Transverse colon (tissue), 4 donors: Measurements from ENCODE around the gene MAPKBP1. TPM values are rescaled to one million over a fixed set of nuclear protein-coding genes. Genes with fewer than 3 reads are reported as not detected.

Experiments
- DNase-seq: peaks from one replicate; pipeline ENCODE4 v3.0.0-alpha.2; 2019
- H3K27ac ChIP-seq, 4 donors: fragments of 200-600 bp; sonication (generic); 2 replicates each; pipeline ENCODE4 v1.5.1; 2016 to 2018; ENCODE audit warnings: inconsistent platforms in 4 of 4
- H3K27me3 ChIP-seq: fragments of 200-600 bp; sonication (generic); 2 replicates; pipeline ENCODE4 v1.5.1; 2017; ENCODE audit warnings: inconsistent platforms
- H3K36me3 ChIP-seq, 4 donors: fragments of 200-600 bp; sonication (generic); 2 replicates each; pipeline ENCODE4 v1.5.1; 2017 to 2019; ENCODE audit warnings: inconsistent platforms in 4 of 4
- H3K4me1 ChIP-seq, 4 donors: fragments of 200-600 bp; sonication (generic); 2 replicates each; pipeline ENCODE4 v1.5.1; 2017 to 2020; ENCODE audit warnings: inconsistent platforms in 4 of 4
- H3K4me3 ChIP-seq, 4 donors: fragments of 200-600 bp; sonication (generic); 1 replicate in 1 of 4; 2 replicates in 3 of 4; pipeline versions ENCODE4 v1.5.1 to v1.6.1; 2017 to 2019; ENCODE audit warnings: inconsistent platforms in 4 of 4
- H3K9me3 ChIP-seq, 2 donors: fragments of 200-600 bp; sonication (generic); 2 replicates each; pipeline ENCODE4 v1.5.1; 2017 to 2019; ENCODE audit warnings: inconsistent platforms in 2 of 2
- EP300 ChIP-seq: sonication (generic); formaldehyde crosslinking; IDR thresholded peaks from one replicate; pipeline ENCODE4 v1.6.1; 2017; ENCODE audit warnings: antibody characterized with exemption, low read depth
- POLR2A ChIP-seq: fragments of 450-650 bp; IDR thresholded peaks from one replicate; pipeline ENCODE4 v1.6.1; 2016; ENCODE audit warnings: antibody characterized with exemption, mild to moderate bottlenecking, moderate library complexity
- POLR2AphosphoS5 ChIP-seq, 3 donors: sonication (generic); formaldehyde crosslinking; IDR thresholded peaks; one replicate each; pipeline ENCODE4 v1.6.1; 2016; ENCODE audit warnings: antibody characterized with exemption in 3 of 3
- WGBS, 2 donors: methylation state at CpG; one replicate each; pipeline ENCODE4 v1.1.5; 2018; ENCODE audit warnings: low coverage in 1 of 2; 5-methylcytosine and 5-hydroxymethylcytosine counted together
- in situ Hi-C, 4 donors: fragments of 200-750 bp; cut with MboI; loops; one replicate each; pipeline versions ENCODE4 v1.15.0 to v1.15.1; 2017; ENCODE audit warnings: low sequenced_read_pairs in 3 of 4, low pct_ligation_motif_present in 1 of 4, low pct_unique_long_range_greater_than_20kb in 1 of 4
- intact Hi-C: fragments of 100-400 bp; cut with DNase I; formaldehyde crosslinking; loops from one replicate; pipeline ENCODE4 v1.15.1; 2023; ENCODE audit warnings: low total_unique reads
- total RNA-seq, 4 donors: library from RNA; depleted of rRNA; stranded (reverse); fragments of >200 nt; gene quantifications; one replicate each; pipeline ENCODE4 v1.1.0, GENCODE V29; 2016
- TF ChIP-seq, protein P1 (sequence below), 5 experiments: fragments of 200-600 bp in 3 of 5; fragments of 450-650 bp in 2 of 5; sonication (generic) in 3 of 5; IDR thresholded peaks; 1 replicate in 2 of 5; 2 replicates in 3 of 5; pipeline ENCODE4 v1.5.1; 2016 to 2017; ENCODE audit warnings: antibody characterized with exemption in 5 of 5, inconsistent platforms in 3 of 5, mild to moderate bottlenecking in 2 of 5, moderate library complexity in 1 of 5

MAPKBP1 gene
- total RNA-seq, 4 donors from 2014 or later = 16.0 to 36.4 (median 16.8) TPM

DNA sequence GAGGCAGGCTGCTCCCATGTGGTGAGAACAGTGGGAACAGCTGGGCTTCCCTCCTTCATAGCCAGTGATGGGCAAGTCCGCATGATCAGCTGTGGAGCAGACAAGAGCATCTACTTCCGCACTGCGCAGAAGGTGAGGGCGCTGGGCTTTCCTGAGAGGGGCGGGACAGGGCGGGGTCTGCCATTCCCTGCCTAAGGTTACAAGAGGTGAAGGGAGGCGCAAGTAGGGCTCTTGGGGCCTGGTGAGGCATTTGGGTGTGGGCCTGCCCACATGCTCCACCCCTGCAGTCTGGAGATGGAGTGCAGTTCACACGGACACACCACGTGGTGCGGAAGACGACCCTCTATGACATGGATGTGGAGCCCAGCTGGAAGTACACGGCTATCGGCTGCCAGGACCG is 43.0 kb downstream of the MAPKBP1 start:
- H3K4me1 ChIP-seq = no peaks in the 10 kb centered on the region
- WGBS, 2 donors = 92% methylated on average over 14 of the region's 14 CpGs; no CpG with 5 or more reads in 1 of the 2 donors
- no peak for DNase-seq
- H3K36me3 ChIP-seq = peaks cover 0 to 23% (median 11%) of the 10 kb centered on the region in 4 donors
- H3K27ac ChIP-seq = no peak overlapping the region
- intact Hi-C loops = no loop called here
- no peaks in the 10 kb centered on the region for H3K9me3 ChIP-seq
- TF ChIP-seq, protein P1, sequence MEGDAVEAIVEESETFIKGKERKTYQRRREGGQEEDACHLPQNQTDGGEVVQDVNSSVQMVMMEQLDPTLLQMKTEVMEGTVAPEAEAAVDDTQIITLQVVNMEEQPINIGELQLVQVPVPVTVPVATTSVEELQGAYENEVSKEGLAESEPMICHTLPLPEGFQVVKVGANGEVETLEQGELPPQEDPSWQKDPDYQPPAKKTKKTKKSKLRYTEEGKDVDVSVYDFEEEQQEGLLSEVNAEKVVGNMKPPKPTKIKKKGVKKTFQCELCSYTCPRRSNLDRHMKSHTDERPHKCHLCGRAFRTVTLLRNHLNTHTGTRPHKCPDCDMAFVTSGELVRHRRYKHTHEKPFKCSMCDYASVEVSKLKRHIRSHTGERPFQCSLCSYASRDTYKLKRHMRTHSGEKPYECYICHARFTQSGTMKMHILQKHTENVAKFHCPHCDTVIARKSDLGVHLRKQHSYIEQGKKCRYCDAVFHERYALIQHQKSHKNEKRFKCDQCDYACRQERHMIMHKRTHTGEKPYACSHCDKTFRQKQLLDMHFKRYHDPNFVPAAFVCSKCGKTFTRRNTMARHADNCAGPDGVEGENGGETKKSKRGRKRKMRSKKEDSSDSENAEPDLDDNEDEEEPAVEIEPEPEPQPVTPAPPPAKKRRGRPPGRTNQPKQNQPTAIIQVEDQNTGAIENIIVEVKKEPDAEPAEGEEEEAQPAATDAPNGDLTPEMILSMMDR (IDR thresholded peaks at IDR 0.05) = no peak
- TF ChIP-seq POLR2A = no peak
- no peak for TF ChIP-seq POLR2AphosphoS5 (IDR thresholded peaks at IDR 0.05)
- TF ChIP-seq EP300 = no peak
- no peaks in the 10 kb centered on the region for H3K27me3 ChIP-seq
- no peak overlapping the region for H3K4me3 ChIP-seq
- in situ Hi-C loops = loop anchor here in 2 of 4 donors (25.0 kb wide), 1 partner anchor 205 kb away; no protein-coding TSS in a partner anchor

DNA sequence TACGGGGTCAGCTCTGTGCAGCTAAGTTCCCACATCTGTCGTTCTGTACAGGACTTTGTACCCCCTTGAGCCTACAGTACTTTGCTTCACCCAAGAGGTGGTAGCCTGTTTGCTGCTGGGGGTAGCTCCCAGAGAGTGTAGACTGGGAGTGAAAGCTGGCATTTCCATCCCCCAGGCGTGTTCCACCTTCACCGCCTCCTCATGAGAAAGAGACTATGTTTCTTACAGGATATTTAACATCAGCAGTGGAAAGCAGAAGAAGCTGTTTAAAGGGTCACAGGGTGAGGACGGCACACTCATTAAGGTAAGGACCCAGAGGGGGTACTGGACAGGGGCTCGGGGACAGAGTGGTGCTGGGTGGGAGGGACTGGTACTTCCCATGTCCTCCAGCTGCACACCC is 43.5 kb downstream of the MAPKBP1 start:
- no peak for DNase-seq
- H3K9me3 ChIP-seq = no peaks in the 10 kb centered on the region
- peaks cover 0 to 23% (median 11%) of the 10 kb centered on the region in 4 donors for H3K36me3 ChIP-seq
- H3K27ac ChIP-seq = no peak overlapping the region
- H3K27me3 ChIP-seq = no peaks in the 10 kb centered on the region
- H3K4me1 ChIP-seq = no peaks in the 10 kb centered on the region
- H3K4me3 ChIP-seq = no peak overlapping the region
- intact Hi-C loops = no loop called here
- 85 to 92% methylated on average over 2 to 6 of the region's 6 CpGs for WGBS, 2 donors
- no peak for TF ChIP-seq POLR2A
- TF ChIP-seq, protein P1 (IDR thresholded peaks at IDR 0.05) = no peak
- in situ Hi-C loops = loop anchor here in 2 of 4 donors (25.0 kb wide), 1 partner anchor 205 kb away; no protein-coding TSS in a partner anchor

DNA sequence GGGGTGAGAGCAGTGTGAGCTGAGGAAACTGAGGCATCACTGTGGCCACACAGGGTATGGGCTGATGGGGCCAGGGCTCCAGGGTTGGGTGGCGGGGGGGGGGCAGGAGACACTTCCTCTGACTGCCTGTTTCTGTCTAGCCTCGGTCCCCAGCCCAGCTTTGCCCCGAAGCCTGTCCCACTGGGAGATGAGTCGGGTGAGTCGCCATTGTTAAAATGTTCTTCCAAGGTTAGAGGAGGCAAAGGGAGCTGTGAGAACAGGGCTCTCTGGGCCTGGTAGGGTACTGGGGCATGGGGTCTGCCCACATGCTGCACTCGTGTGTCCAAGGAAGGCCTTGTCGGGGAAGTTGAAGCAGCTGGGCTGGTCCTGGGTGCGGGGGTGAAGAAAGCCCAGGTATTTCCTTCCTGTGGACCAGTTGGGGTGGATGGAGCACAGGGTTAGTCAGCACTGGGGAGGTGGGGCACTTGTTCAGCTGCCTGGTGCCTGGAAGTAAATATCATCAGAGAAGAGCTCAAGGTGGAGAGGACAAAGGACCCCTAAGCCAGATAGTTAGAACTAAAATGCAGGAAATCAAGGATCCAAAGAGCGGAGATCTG is 45.3 kb downstream of the MAPKBP1 start:
- peaks cover 0 to 22% (median 7%) of the 10 kb centered on the region in 4 donors for H3K36me3 ChIP-seq

DNA sequence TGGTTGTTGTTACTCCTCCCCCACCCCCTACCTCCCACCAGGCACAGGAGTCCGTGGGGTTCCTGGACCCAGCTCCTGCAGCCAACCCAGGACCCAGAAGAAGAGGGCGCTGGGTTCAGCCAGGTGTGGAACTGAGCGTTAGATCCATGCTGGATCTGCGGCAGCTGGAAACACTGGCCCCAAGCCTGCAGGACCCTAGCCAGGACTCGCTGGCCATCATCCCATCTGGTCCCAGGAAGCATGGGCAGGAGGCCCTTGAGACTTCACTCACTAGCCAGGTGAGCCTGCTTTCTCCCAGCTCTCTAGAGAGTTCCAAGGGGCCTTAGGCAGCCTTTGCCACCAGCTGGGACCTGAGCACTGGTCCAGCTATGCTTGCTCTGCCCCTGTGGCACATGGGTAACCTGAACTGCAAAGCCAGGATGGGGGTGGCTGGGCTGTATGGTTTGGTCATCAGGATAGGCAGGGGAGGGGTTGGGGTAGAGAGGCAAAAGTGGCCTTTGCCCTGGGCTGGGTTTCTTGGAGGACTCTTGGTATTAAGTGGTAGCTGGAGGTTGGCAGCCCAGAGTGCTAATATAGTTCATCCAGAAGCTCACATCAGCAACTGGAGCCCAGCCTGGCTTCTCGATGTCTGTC is 46.6 kb downstream of the MAPKBP1 start:
- Histone ChIP-seq H3K4me1 (no peaks in the 10 kb centered on the region), H3K27ac (no peak overlapping the region), H3K36me3 (peaks cover 0 to 22% (median 7%) of the 10 kb centered on the region in 4 donors), H3K27me3 (no peaks in the 10 kb centered on the region), H3K4me3 (no peak overlapping the region), H3K9me3 (no peaks in the 10 kb centered on the region)
- TF ChIP-seq, protein P1 (IDR thresholded peaks at IDR 0.05) = no peak
- TF ChIP-seq POLR2A (no peak), POLR2AphosphoS5 (IDR thresholded peaks at IDR 0.05) (no peak), EP300 (no peak)
- intact Hi-C loops (no loop called here), in situ Hi-C loops (loop anchor here in 2 of 4 donors (25.0 kb wide), 1 partner anchor 209 kb away; no protein-coding TSS in a partner anchor)
- DNase-seq = no peak
- 93 to 100% methylated on average over 1 to 4 of the region's 6 CpGs for WGBS, 2 donors

More for the DNA sequence above, 45.3 kb downstream of the MAPKBP1 start:
- intact Hi-C loops (no loop called here), in situ Hi-C loops (loop anchor here in 2 of 4 donors (25.0 kb wide), 1 partner anchor 207 kb away; no protein-coding TSS in a partner anchor)
- 88 to 100% methylated on average over 1 to 9 of the region's 9 CpGs for WGBS, 2 donors
- no peak for DNase-seq
- Histone ChIP-seq H3K27me3 (no peaks in the 10 kb centered on the region), H3K4me1 (no peaks in the 10 kb centered on the region), H3K27ac (no peak overlapping the region), H3K9me3 (no peaks in the 10 kb centered on the region), H3K4me3 (no peak overlapping the region)
- TF ChIP-seq EP300 (no peak), POLR2AphosphoS5 (IDR thresholded peaks at IDR 0.05) (no peak), POLR2A (no peak)
- TF ChIP-seq, protein P1 (IDR thresholded peaks at IDR 0.05) = no peak
